Endothelial cell of umbilical vein (primary cell): ENCODE results near the gene SSUH2. TPM values are rescaled to one million over a fixed set of nuclear protein-coding genes. Genes with fewer than 3 reads are reported as not detected.

Source experiments
- BruUV-seq: library from RNA; stranded (reverse); fragments of 400-500 nt; replicated peaks from 2 replicates; lab custom pipeline; 2021; lab: Mats Ljungman, UMichigan
- CTCF ChIA-PET: fragments of 300-600, 350-600 bp; sonication (Branson Sonifier 250); formaldehyde crosslinking; loops from one replicate; lab custom pipeline; 2021; ENCODE audit warnings: antibody characterized with exemption, inconsistent platforms; lab: Charles Lee
- POLR2A ChIA-PET: fragments of 300-600, 350-600 bp; sonication (Branson Sonifier 250); formaldehyde crosslinking; loops from one replicate; lab custom pipeline; 2021; ENCODE audit warnings: antibody characterized with exemption, inconsistent platforms; lab: Charles Lee
- DNase-seq: peaks from one replicate; pipeline ENCODE4 v3.0.0-alpha.2; 2011; ENCODE audit warnings: low read depth, low spot score
- FAIRE-seq: peaks from 2 replicates; lab custom pipeline; 2011; peaks lifted over from hg19 to GRCh38; lab: Jason Lieb, UNC
- H2AFZ ChIP-seq: 2 replicates; pipeline ENCODE4 v1.6.0; 2012; ENCODE audit warnings: low read depth, low read length, control low read depth, inconsistent platforms
- H3K27ac ChIP-seq: 2 replicates; pipeline ENCODE4 v1.5.1; 2011; ENCODE audit warnings: low read depth, mild to moderate bottlenecking, control low read depth, low read length, moderate library complexity; ENCODE audit not compliant: insufficient read depth
- H3K27me3 ChIP-seq, 2 experiments: 2 replicates each; pipeline versions ENCODE4 v1.6.0 to v1.6.1; 2011; ENCODE audit warnings: low read length in 2 of 2, mixed read lengths in 1 of 2; ENCODE audit not compliant: control insufficient read depth in 2 of 2, insufficient read depth in 2 of 2
- H3K36me3 ChIP-seq, 2 experiments: 2 replicates in 1 of 2; 3 replicates in 1 of 2; pipeline ENCODE4 v1.5.1; 2011; ENCODE audit warnings: low read length in 2 of 2, mild to moderate bottlenecking in 1 of 2, moderate library complexity in 1 of 2; ENCODE audit not compliant: control insufficient read depth in 2 of 2, insufficient read depth in 2 of 2; ENCODE audit errors: extremely low read depth in 1 of 2
- H3K4me1 ChIP-seq: 3 replicates; pipeline ENCODE4 v1.5.1; 2011; ENCODE audit warnings: mild to moderate bottlenecking, low read length; ENCODE audit not compliant: control insufficient read depth, insufficient read depth; ENCODE audit errors: extremely low read depth
- H3K4me2 ChIP-seq: 2 replicates; pipeline ENCODE4 v1.6.1; 2011; ENCODE audit warnings: low read length, control low read depth, mixed read lengths; ENCODE audit not compliant: insufficient read depth
- H3K4me3 ChIP-seq, 3 experiments: fragments of 200-600 bp in 1 of 3; sonication (generic), shearing (Covaris generic) in 1 of 3; replicated peaks in 1 of 3; 2 replicates each; pipeline ENCODE4 v1.5.1; 2011 to 2016; ENCODE audit warnings: control low read depth in 3 of 3, low read length in 3 of 3, mild to moderate bottlenecking in 2 of 3, inconsistent platforms in 1 of 3, low read depth in 1 of 3, moderate library complexity in 1 of 3; ENCODE audit not compliant: insufficient read depth in 1 of 3
- H3K79me2 ChIP-seq: 2 replicates; pipeline ENCODE4 v1.6.0; 2012; ENCODE audit warnings: low read length, inconsistent platforms; ENCODE audit not compliant: control insufficient read depth, insufficient read depth
- H3K9ac ChIP-seq: replicated peaks from 2 replicates; pipeline ENCODE3; 2011; ENCODE audit warnings: low read length, control low read depth; ENCODE audit not compliant: insufficient read depth; ENCODE audit errors: extremely low read depth
- H3K9me1 ChIP-seq: replicated peaks from 3 replicates; pipeline ENCODE4 v1.6.0; 2011; ENCODE audit warnings: mild to moderate bottlenecking, low read length; ENCODE audit not compliant: control insufficient read depth, insufficient read depth; ENCODE audit errors: extremely low read depth
- H3K9me3 ChIP-seq: replicated peaks from 2 replicates; pipeline ENCODE4 v1.5.1; 2012; ENCODE audit warnings: low read length, inconsistent platforms; ENCODE audit not compliant: control insufficient read depth, insufficient read depth
- H4K20me1 ChIP-seq: replicated peaks from 2 replicates; pipeline ENCODE3; 2011; ENCODE audit warnings: mild to moderate bottlenecking, low read length; ENCODE audit not compliant: control insufficient read depth, insufficient read depth; ENCODE audit errors: extremely low read depth
- CTCF ChIP-seq, 2 donors: IDR thresholded peaks; 1 replicate in 1 of 2; 2 replicates in 1 of 2; pipeline ENCODE4 v1.5.1; 2011; ENCODE audit warnings: low read length in 2 of 2, mild to moderate bottlenecking in 2 of 2, moderate library complexity in 2 of 2, control low read depth in 1 of 2, inconsistent platforms in 1 of 2, low read depth in 1 of 2; ENCODE audit not compliant: insufficient read depth in 1 of 2; ENCODE audit errors: extremely low read depth in 1 of 2
- EZH2 ChIP-seq: IDR thresholded peaks from 2 replicates; pipeline ENCODE4 v1.6.1; 2012; ENCODE audit warnings: borderline replicate concordance, low read depth, mild to moderate bottlenecking, moderate library complexity, low read length, inconsistent platforms; ENCODE audit not compliant: severe bottlenecking
- FOS ChIP-seq: IDR thresholded peaks from 2 replicates; pipeline ENCODE4 v1.6.1; 2011; ENCODE audit warnings: mild to moderate bottlenecking, low read length, moderate library complexity, borderline replicate concordance; ENCODE audit not compliant: insufficient read depth
- GATA2 ChIP-seq: IDR thresholded peaks from 2 replicates; pipeline ENCODE4 v1.7.0; 2011; ENCODE audit warnings: low read depth, mild to moderate bottlenecking, moderate library complexity, mixed read lengths, low read length; ENCODE audit not compliant: insufficient read length, insufficient read depth
- MAX ChIP-seq: IDR thresholded peaks from 2 replicates; pipeline ENCODE4 v1.6.1; 2011; ENCODE audit not compliant: insufficient read depth, insufficient read length
- MYC ChIP-seq: IDR thresholded peaks from one replicate; pipeline ENCODE4 v1.6.1; 2011; ENCODE audit warnings: mild to moderate bottlenecking, low read depth, low read length
- POLR2A ChIP-seq: IDR thresholded peaks from 2 replicates; pipeline ENCODE4 v1.6.1; 2012; ENCODE audit warnings: low read depth, mild to moderate bottlenecking, control low read depth, low read length
- POLR2AphosphoS5 ChIP-seq: IDR thresholded peaks from 2 replicates; pipeline ENCODE4 v1.6.1; 2012; ENCODE audit warnings: low read depth, mild to moderate bottlenecking, control low read depth, low read length, moderate library complexity; ENCODE audit not compliant: insufficient read depth
- dilution Hi-C: fragments of 300-500 bp; cut with MboI; formaldehyde crosslinking; loops from one replicate; pipeline ENCODE4 v1.15.0; 2019; ENCODE audit warnings: low sequenced_read_pairs; ENCODE audit not compliant: extremely low pct_ligation_motif_present
- intact Hi-C: fragments of 100-400 bp; cut with micrococcal nuclease; formaldehyde crosslinking; loops from one replicate; pipeline ENCODE4 v1.10.0; 2022
- polyA plus RNA-seq, 4 experiments: library from polyadenylated mRNA; depleted of rRNA in 3 of 4; stranded (reverse) in 3 of 4; unstranded in 1 of 4; fragments of >200 nt; gene quantifications; 2 replicates each; pipeline versions ENCODE4 v1.2.1 to v1.2.3, GENCODE V29; 2011 to 2012; ENCODE audit warnings: missing spikeins in 1 of 4
- total RNA-seq: library from RNA; stranded (reverse); gene quantifications from 2 replicates; pipeline ENCODE4 v1.2.3, GENCODE V29; 2021

SSUH2 gene
- total and polyA plus RNA-seq, 2 donors (not counting 3 experiments of a cell fraction or from before 2014, with no cell fraction given): 0.44 TPM; not detected in 1

GRCh38 chr3:8625991-8626390 is 18.6 kb downstream of the SSUH2 start:
- DNase-seq: no peak
- Histone ChIP-seq H3K27me3 (no peaks in the 10 kb centered on the region), H3K9me3 (no peaks in the 10 kb centered on the region), H3K4me2 (no peak overlapping the region), H3K4me1 (peaks cover 4% of the 10 kb centered on the region), H3K9ac (no peak overlapping the region), H3K27ac (no peak overlapping the region), H3K4me3 (no peak overlapping the region), H3K79me2 (no peaks in the 10 kb centered on the region), H4K20me1 (no peaks in the 10 kb centered on the region), H3K9me1 (no peaks in the 10 kb centered on the region), H2AFZ (no peak overlapping the region), H3K36me3 (no peaks in the 10 kb centered on the region)
- ChIA-PET CTCF (interaction anchor here (0.7 to 4.5 kb wide), 5 partner anchors 183 to 324 kb away, joined by 3 to 52 read pairs (median 5); no protein-coding TSS in a partner anchor), POLR2A (no interaction called here)
- intact Hi-C loops (no loop called here), dilution Hi-C loops (no loop called here)
- BruUV-seq: no TSS peak
- TF ChIP-seq FOS (no peak), MYC (no peak), EZH2 (no peak), MAX (no peak), CTCF (IDR thresholded peaks at IDR 0.05; ENCODE audit: extremely low read depth in 1 of 2, insufficient read depth in 1 of 2, low read depth in 1 of 2, low read length in 2 of 2) (no peak), POLR2AphosphoS5 (no peak), POLR2A (no peak), GATA2 (no peak)
- no peak for FAIRE-seq
